CD8-positive, alpha-beta memory T cell (primary cell): Measurements from ENCODE around the gene NEURL1B. TPM values are rescaled to one million over a fixed set of nuclear protein-coding genes. Genes with fewer than 3 reads are reported as not detected.
"Not testable (repeated sequence)": the region's sequence is repeated elsewhere in the genome, so short reads cannot be mapped to it uniquely, and the experiment has no call there.

Experiments used
- CTCF ChIA-PET: fragments of 350-600 bp; sonication (Branson Sonifier 250); formaldehyde crosslinking; loops from one replicate; lab custom pipeline; 2021; ENCODE audit warnings: antibody characterized with exemption; lab: Charles Lee
- POLR2A ChIA-PET: fragments of 350-600 bp; sonication (Branson Sonifier 250); formaldehyde crosslinking; loops from one replicate; lab custom pipeline; 2021; ENCODE audit warnings: antibody characterized with exemption; lab: Charles Lee
- DNase-seq, 5 donors: peaks; one replicate each; pipeline versions ENCODE4 v3.0.0 to v3.0.0-alpha.2; 2020 to 2022; ENCODE audit warnings: mixed read lengths in 1 of 5
- H3K27ac ChIP-seq: one replicate; pipeline ENCODE4 v1.7.0; 2013; ENCODE audit warnings: low read depth, mild to moderate bottlenecking, low read length, moderate library complexity
- H3K27me3 ChIP-seq: 2 replicates; pipeline ENCODE4 v1.7.0; 2013; ENCODE audit warnings: low read length, mild to moderate bottlenecking; ENCODE audit not compliant: insufficient read depth, poor library complexity, severe bottlenecking
- H3K36me3 ChIP-seq: 2 replicates; pipeline ENCODE4 v1.7.0; 2013; ENCODE audit warnings: mild to moderate bottlenecking, low read length, moderate library complexity; ENCODE audit not compliant: insufficient read depth
- H3K4me1 ChIP-seq: 2 replicates; pipeline ENCODE4 v1.7.0; 2013; ENCODE audit warnings: mild to moderate bottlenecking, low read length, moderate library complexity; ENCODE audit not compliant: insufficient read depth
- H3K4me3 ChIP-seq: 2 replicates; pipeline ENCODE4 v1.7.0; 2013; ENCODE audit warnings: mild to moderate bottlenecking, low read length
- H3K9me3 ChIP-seq: 2 replicates; pipeline ENCODE4 v1.7.0; 2013; ENCODE audit warnings: mild to moderate bottlenecking, low read length
- H3K27ac Mint-ChIP-seq, 8 donors: one replicate each; pipeline ENCODE4 v1.8.0; 2020 to 2021; ENCODE audit warnings: mixed read lengths in 8 of 8, mild to moderate bottlenecking in 6 of 8, inconsistent platforms in 3 of 8, moderate library complexity in 3 of 8
- H3K27me3 Mint-ChIP-seq, 2 donors: one replicate each; pipeline ENCODE4 v1.8.0; 2020 to 2021; ENCODE audit warnings: mixed read lengths in 2 of 2, mild to moderate bottlenecking in 1 of 2, moderate library complexity in 1 of 2
- H3K36me3 Mint-ChIP-seq, 3 donors: one replicate each; pipeline ENCODE4 v1.8.0; 2020 to 2021; ENCODE audit warnings: mixed read lengths in 3 of 3, inconsistent platforms in 1 of 3, mild to moderate bottlenecking in 1 of 3
- H3K4me1 Mint-ChIP-seq, 3 donors: one replicate each; pipeline ENCODE4 v1.8.0; 2020 to 2021; ENCODE audit warnings: mixed read lengths in 3 of 3, inconsistent platforms in 1 of 3, mild to moderate bottlenecking in 1 of 3
- H3K4me3 Mint-ChIP-seq, 7 donors: one replicate each; pipeline ENCODE4 v1.8.0; 2020 to 2021; ENCODE audit warnings: mixed read lengths in 7 of 7, mild to moderate bottlenecking in 6 of 7, moderate library complexity in 4 of 7, inconsistent platforms in 2 of 7
- H3K9me3 Mint-ChIP-seq, 5 donors: one replicate each; pipeline ENCODE4 v1.8.0; 2020 to 2022; ENCODE audit warnings: mixed read lengths in 5 of 5, mild to moderate bottlenecking in 3 of 5, moderate library complexity in 2 of 5, inconsistent platforms in 1 of 5
- polyA plus RNA-seq: library from polyadenylated mRNA; unstranded; fragments of 300-500 nt; fragmentation: Illumina TruSeq; gene quantifications from one replicate; pipeline ENCODE4 v1.2.3, GENCODE V29; 2021
- total RNA-seq, 2 experiments: library from RNA; stranded (reverse); gene quantifications; one replicate each; pipeline ENCODE4 v1.2.3, GENCODE V29; 2021

Gene NEURL1B
- total and polyA plus RNA-seq, 3 experiments from 2014 or later: 0.04 to 0.13 TPM; not detected in 1

DNA sequence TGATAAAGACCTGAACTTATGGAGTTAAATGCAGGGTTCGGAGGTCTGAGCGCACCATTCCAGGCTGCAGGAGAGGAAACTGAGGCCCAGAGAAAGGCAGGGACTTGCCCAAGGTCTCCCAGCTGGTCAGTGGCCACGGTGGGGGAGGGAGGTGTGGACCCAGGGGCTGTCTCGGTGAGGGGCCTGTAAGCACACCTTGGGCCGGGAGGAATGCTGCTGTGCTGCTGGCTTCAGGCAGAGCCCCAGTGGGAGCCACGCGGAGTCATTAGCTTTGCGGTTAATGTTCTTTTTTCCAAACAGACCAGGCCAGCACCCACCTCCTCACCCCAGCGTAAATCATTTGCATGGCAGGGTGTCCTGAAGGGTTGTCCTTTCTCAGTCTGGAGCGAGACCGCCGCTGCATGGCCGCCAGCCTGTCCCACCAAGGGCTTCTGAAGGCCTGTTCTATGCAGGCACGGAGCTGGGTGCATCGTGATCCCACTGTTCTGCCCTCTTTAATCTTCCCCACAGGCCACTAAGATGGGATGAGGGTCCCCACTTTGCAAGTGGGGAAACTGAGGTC lies 35.9 kb downstream of the NEURL1B start:
- Histone ChIP-seq H3K4me3 (no peak overlapping the region), H3K4me1 (no peaks in the 10 kb centered on the region), H3K27me3 (no peaks in the 10 kb centered on the region), H3K9me3 (no peaks in the 10 kb centered on the region), H3K27ac (no peak overlapping the region), H3K36me3 (no peaks in the 10 kb centered on the region)
- ChIA-PET POLR2A (no interaction called here), CTCF (interaction anchor here (1.1 to 2.7 kb wide), 3 partner anchors 9 to 21 kb away, joined by 3 to 7 read pairs (median 4); no protein-coding TSS in a partner anchor)
- no peaks in the 10 kb centered on the region for H3K36me3 Mint-ChIP-seq
- no peaks in the 10 kb centered on the region for H3K9me3 Mint-ChIP-seq
- no peak for DNase-seq
- H3K4me1 Mint-ChIP-seq: no peaks in the 10 kb centered on the region
- H3K4me3 Mint-ChIP-seq: no peak overlapping the region
- no peak overlapping the region for H3K27ac Mint-ChIP-seq
- peaks cover 0 to 9% of the 10 kb centered on the region in 2 donors for H3K27me3 Mint-ChIP-seq

DNA sequence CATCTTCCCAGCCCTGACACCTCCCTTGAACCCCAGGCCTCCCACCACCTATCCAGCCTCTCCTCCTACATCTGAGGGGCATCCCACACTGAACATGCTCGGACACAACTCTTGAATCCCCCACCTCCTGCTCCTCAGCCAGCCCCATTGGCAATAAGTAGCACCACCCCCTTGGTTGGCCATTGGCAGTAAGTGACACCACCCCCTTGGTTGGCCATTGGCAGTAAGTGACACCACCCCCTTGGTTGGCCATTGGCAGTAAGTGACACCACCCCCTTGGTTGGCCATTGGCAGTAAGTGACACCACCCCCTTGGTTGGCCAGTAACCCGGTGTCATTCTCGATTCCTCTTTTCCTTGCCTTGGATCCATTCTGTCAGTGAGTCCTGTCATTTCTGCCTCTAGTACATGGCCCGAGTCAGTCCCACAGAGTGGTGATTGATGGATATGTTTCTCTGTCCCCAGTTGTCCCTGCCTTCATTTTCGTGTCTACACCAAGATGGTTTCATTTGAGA lies 37.4 kb downstream of the NEURL1B start:
- H3K27me3 Mint-ChIP-seq, H3K4me3 Mint-ChIP-seq, H3K27me3 ChIP-seq, H3K27ac Mint-ChIP-seq, H3K4me3 ChIP-seq, H3K36me3 Mint-ChIP-seq, DNase-seq, H3K9me3 ChIP-seq, H3K9me3 Mint-ChIP-seq, H3K36me3 ChIP-seq, H3K4me1 Mint-ChIP-seq, H3K4me1 ChIP-seq, POLR2A ChIA-PET, H3K27ac ChIP-seq: not testable (repeated sequence)
- CTCF ChIA-PET: interaction anchor here (2.7 kb wide), 1 partner anchor 19 kb away, joined by 7 read pairs; no protein-coding TSS in a partner anchor

DNA sequence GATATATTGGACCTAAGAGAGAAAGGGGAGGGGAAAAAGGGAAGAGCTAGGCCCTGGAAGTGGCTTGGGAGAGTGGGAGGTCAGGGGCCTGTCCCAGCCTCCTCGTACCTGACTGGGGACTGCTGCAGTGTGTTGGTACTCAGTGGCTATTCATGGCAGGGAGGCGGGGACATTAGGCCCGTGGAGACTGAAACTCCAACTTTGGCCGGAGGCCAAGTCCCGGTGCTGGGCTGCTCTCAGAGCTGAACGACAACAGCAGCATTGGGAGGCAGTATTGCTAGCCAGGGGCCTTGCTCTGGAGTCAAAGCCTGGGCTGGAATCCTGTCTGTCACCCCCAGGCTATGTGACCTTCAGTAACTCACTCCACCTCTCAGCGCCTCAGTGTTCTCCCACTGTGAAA lies 37.8 kb downstream of the NEURL1B start:
- Mint-ChIP-seq H3K27ac (no peak overlapping the region), H3K36me3 (no peaks in the 10 kb centered on the region), H3K9me3 (peaks cover 0 to 2% (median 0%) of the 10 kb centered on the region in 5 donors), H3K27me3 (peaks cover 0 to 8% of the 10 kb centered on the region in 2 donors), H3K4me3 (no peak overlapping the region), H3K4me1 (peaks cover 4 to 6% (median 5%) of the 10 kb centered on the region in 3 donors)
- DNase-seq: no peak
- H3K4me3 ChIP-seq: no peak overlapping the region
- CTCF ChIA-PET: no interaction called here
- no peak overlapping the region for H3K27ac ChIP-seq
- H3K36me3 ChIP-seq: no peaks in the 10 kb centered on the region
- no peaks in the 10 kb centered on the region for H3K4me1 ChIP-seq
- no peaks in the 10 kb centered on the region for H3K27me3 ChIP-seq
- no peaks in the 10 kb centered on the region for H3K9me3 ChIP-seq
- POLR2A ChIA-PET: no interaction called here

DNA sequence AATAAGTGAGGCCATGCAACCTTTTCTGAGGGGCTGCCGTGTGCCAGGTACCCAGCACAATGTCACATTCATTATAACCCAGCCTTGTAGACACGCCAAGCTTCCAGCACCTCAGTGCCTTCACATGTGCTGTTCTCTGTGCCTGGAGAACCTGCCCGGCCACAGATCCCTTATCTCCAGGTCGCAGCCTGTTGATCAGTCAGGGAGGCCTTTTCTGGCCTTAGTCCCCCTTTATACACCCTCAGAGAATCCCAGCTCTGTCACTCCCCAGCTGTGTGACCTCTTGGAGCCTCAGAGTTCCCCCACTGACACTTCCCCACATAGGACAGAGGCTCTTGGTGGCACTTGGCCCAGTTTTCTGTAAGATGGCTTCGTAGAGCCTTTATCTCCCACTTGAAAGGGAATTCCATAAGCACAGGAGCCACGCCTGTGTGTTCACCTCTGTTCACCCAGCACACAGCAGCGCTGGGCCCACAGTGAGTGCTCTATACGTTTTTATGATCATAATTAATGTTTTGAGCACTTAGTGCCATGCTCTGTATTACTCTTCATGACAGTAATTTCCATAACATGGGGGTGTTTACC lies 38.7 kb downstream of the NEURL1B start:
- Mint-ChIP-seq H3K36me3 (no peaks in the 10 kb centered on the region), H3K4me3 (no peak overlapping the region), H3K4me1 (peaks cover 10 to 12% (median 11%) of the 10 kb centered on the region in 3 donors), H3K27ac (no peak overlapping the region), H3K9me3 (peaks cover 0 to 2% (median 0%) of the 10 kb centered on the region in 5 donors), H3K27me3 (peaks cover 0 to 8% of the 10 kb centered on the region in 2 donors)
- no peak for DNase-seq
- Histone ChIP-seq H3K9me3 (no peaks in the 10 kb centered on the region), H3K36me3 (no peaks in the 10 kb centered on the region), H3K4me1 (no peaks in the 10 kb centered on the region), H3K27ac (no peak overlapping the region), H3K27me3 (no peaks in the 10 kb centered on the region), H3K4me3 (no peak overlapping the region)
- ChIA-PET POLR2A (no interaction called here), CTCF (interaction anchor here (1.0 kb wide), 1 partner anchor 12 kb away, joined by 3 read pairs; no protein-coding TSS in a partner anchor)

DNA sequence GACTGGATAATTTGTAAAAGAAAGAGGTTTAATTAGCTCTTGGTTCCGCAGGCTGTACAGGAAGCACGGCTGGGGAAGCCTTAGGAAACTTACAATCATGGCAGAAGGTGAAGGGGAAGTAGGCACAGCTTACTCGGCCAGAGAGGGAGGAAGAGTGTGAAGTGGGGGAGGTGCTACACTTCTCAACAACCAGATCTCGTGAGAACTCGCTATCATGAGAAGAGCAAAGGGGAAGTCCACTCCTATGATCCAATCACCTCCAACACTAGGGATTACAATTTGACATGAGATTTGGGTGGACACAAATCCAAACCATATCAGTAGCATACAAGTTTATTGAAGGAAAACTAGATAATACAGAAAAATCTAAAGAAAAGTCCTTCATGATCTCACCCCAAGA lies 39.9 kb downstream of the NEURL1B start:
- Mint-ChIP-seq H3K27me3 (peaks cover 1 to 8% of the 10 kb centered on the region in 2 donors), H3K4me3 (peak overlapping the region in 1 of 7 donors; percentile 51), H3K36me3 (no peaks in the 10 kb centered on the region), H3K27ac (no peak overlapping the region), H3K4me1 (peaks cover 10 to 13% (median 11%) of the 10 kb centered on the region in 3 donors), H3K9me3 (peaks cover 0 to 2% (median 0%) of the 10 kb centered on the region in 5 donors)
- Histone ChIP-seq H3K27me3 (no peaks in the 10 kb centered on the region), H3K9me3 (no peaks in the 10 kb centered on the region), H3K36me3 (no peaks in the 10 kb centered on the region), H3K27ac (no peak overlapping the region), H3K4me1 (no peaks in the 10 kb centered on the region), H3K4me3 (no peak overlapping the region)
- ChIA-PET CTCF (interaction anchor here (1.9 kb wide), 1 partner anchor 15 kb away, joined by 4 read pairs; no protein-coding TSS in a partner anchor), POLR2A (no interaction called here)
- DNase-seq: no peak

DNA sequence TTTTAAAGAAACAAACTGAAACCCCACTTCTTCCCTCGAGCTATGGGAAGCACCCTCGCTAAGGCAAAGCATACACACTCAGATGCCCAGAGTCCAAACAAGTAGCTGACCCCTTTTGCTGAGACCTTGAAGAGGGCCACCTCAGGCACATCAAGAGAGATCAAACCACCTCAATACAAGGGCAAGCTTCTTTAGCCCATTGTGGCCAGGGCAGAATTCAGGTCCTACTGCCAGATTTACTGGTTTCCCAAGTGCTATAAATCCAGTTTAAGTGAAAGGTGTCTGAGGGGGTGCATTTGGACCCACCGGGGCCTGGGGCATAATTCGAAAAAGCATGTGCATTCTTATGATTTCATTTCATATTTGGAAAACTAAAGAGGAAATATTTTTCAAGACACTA lies 40.4 kb downstream of the NEURL1B start:
- no peak overlapping the region for H3K4me3 ChIP-seq
- H3K27ac ChIP-seq: no peak overlapping the region
- no peaks in the 10 kb centered on the region for H3K27me3 ChIP-seq
- H3K4me1 ChIP-seq: no peaks in the 10 kb centered on the region
- H3K9me3 ChIP-seq: no peaks in the 10 kb centered on the region
- Mint-ChIP-seq H3K4me3 (peak overlapping the region in 1 of 7 donors; percentile 15), H3K9me3 (peaks cover 0 to 2% (median 0%) of the 10 kb centered on the region in 5 donors), H3K27ac (peak overlapping the region in 1 of 8 donors; percentile 24), H3K36me3 (no peaks in the 10 kb centered on the region), H3K27me3 (peaks cover 1 to 4% of the 10 kb centered on the region in 2 donors), H3K4me1 (peaks cover 10 to 13% (median 11%) of the 10 kb centered on the region in 3 donors)
- ChIA-PET POLR2A (no interaction called here), CTCF (interaction anchor here (1.9 kb wide), 1 partner anchor 14 kb away, joined by 4 read pairs; no protein-coding TSS in a partner anchor)
- H3K36me3 ChIP-seq: no peaks in the 10 kb centered on the region
- DNase-seq: peak in 1 of 5 donors; percentile 23

DNA sequence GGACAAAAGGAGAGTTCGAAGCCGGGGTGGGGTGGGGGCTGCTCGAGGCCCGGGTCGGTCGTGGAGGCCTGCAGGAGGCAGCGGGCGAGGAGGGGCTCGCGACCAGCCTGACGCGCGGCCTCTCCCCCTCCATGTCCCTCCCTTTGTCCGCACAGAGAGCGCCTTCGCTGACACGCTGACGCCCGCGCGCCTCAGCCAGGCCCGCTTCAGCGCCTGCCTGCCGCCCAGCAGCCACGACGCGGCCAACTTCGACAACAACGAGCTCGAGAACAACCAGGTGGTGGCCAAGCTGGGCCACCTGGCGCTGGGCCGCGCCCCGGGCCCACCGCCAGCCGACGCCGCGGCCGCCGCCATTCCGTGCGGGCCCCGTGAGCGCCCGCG lies 42.2 kb downstream of the NEURL1B start:
- H3K27me3 ChIP-seq: no peaks in the 10 kb centered on the region
- H3K4me1 Mint-ChIP-seq: peaks cover 12 to 14% (median 13%) of the 10 kb centered on the region in 3 donors
- H3K36me3 Mint-ChIP-seq: no peaks in the 10 kb centered on the region
- H3K4me3 Mint-ChIP-seq: peak overlapping the region in 5 of 7 donors; percentile 58 to 74 (median 68)
- peaks cover 1 to 4% of the 10 kb centered on the region in 2 donors for H3K27me3 Mint-ChIP-seq
- no peak overlapping the region for H3K4me3 ChIP-seq
- no peaks in the 10 kb centered on the region for H3K9me3 ChIP-seq
- peak in 1 of 5 donors; percentile 37 for DNase-seq
- H3K9me3 Mint-ChIP-seq: peaks cover 0 to 2% (median 0%) of the 10 kb centered on the region in 5 donors
- peak overlapping the region in 4 of 8 donors; percentile 34 to 82 (median 78) for H3K27ac Mint-ChIP-seq
- peaks cover 1% of the 10 kb centered on the region for H3K4me1 ChIP-seq
- no peaks in the 10 kb centered on the region for H3K36me3 ChIP-seq
- H3K27ac ChIP-seq: no peak overlapping the region
- CTCF ChIA-PET: no interaction called here
- POLR2A ChIA-PET: interaction anchor here (0.6 kb wide), 1 partner anchor 676 kb away, joined by 3 read pairs; no protein-coding TSS in a partner anchor
